Measurements from ENCODE around the gene OR2AG2. TPM values are rescaled to one million over a fixed set of nuclear protein-coding genes. Genes with fewer than 3 reads are reported as not detected.

The OR2AG2 gene
- total and polyA plus RNA-seq, 2 donors from 2014 or later: 0.19 TPM; not detected in 1

- no peak for DNase-seq
- no peak for TF ChIP-seq CTCF (IDR thresholded peaks at IDR 0.05; ENCODE audit: borderline replicate concordance, extremely low read depth, insufficient read depth)
- Histone ChIP-seq H3K27ac (ENCODE audit: low read depth in 2 of 2, low read length in 2 of 2) (no peak overlapping the region), H3K4me1 (ENCODE audit: control insufficient read depth in 2 of 3, insufficient read depth in 2 of 3, low read depth in 1 of 3, low read length in 3 of 3) (no peaks in the 10 kb centered on the region), H3K9ac (ENCODE audit: low read length in 3 of 3) (no peak overlapping the region), H3K27me3 (ENCODE audit: control insufficient read depth, insufficient read depth, low read length) (no peaks in the 10 kb centered on the region), H3K4me3 (ENCODE audit: low read length in 3 of 3) (no peak overlapping the region), H3K36me3 (ENCODE audit: control insufficient read depth in 2 of 3, insufficient read depth in 3 of 3, low read length in 3 of 3) (no peaks in the 10 kb centered on the region), H3K9me3 (ENCODE audit: control insufficient read depth in 2 of 3, insufficient read depth in 1 of 3, low read length in 3 of 3) (no peaks in the 10 kb centered on the region)
- FAIRE-seq: no peak
- intact Hi-C loops (cut with DNase I): no loop called here
These were observed 35.2 kb downstream of the OR2AG2 start for GRCh38 chr11:6736495-6737121.

GRCh38 chr11:6735306-6735705 is 36.5 kb downstream of the OR2AG2 start:
- H3K36me3 ChIP-seq (ENCODE audit: control insufficient read depth in 2 of 3, insufficient read depth in 3 of 3, low read length in 3 of 3): no peaks in the 10 kb centered on the region
- no peak for TF ChIP-seq CTCF (IDR thresholded peaks at IDR 0.05; ENCODE audit: borderline replicate concordance, extremely low read depth, insufficient read depth)
- intact Hi-C loops (cut with DNase I): no loop called here
- no peak overlapping the region for H3K27ac ChIP-seq (ENCODE audit: low read depth in 2 of 2, low read length in 2 of 2)
- no peak overlapping the region for H3K4me3 ChIP-seq (ENCODE audit: low read length in 3 of 3)
- H3K4me1 ChIP-seq (ENCODE audit: control insufficient read depth in 2 of 3, insufficient read depth in 2 of 3, low read depth in 1 of 3, low read length in 3 of 3): no peaks in the 10 kb centered on the region
- peak in 2 of 5 donors; percentile 52 to 55 for DNase-seq
- FAIRE-seq: no peak
- no peaks in the 10 kb centered on the region for H3K9me3 ChIP-seq (ENCODE audit: control insufficient read depth in 2 of 3, insufficient read depth in 1 of 3, low read length in 3 of 3)
- no peaks in the 10 kb centered on the region for H3K27me3 ChIP-seq (ENCODE audit: control insufficient read depth, insufficient read depth, low read length)
- H3K9ac ChIP-seq (ENCODE audit: low read length in 3 of 3): no peak overlapping the region

DNA sequence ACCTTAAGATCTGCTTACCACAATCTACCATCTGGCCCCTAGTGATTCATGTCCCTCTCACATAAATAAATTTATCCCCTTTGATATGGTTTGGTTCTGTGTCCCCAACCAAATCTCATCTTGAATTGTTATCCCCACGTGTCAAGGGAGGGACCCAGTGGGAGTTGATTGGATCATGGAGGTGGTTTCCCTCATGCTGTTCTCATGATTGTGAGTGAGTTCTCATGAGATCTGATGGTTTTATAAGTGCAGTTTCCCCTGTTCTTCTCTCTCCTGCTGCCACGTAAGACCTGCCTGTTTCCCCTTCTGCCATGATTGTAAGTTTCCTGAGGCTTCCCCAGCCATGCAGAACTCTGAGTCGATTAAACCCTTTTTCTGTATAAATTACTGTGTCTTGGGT is 37.2 kb downstream of the OR2AG2 start:
- no peaks in the 10 kb centered on the region for H3K9me3 ChIP-seq (ENCODE audit: control insufficient read depth in 2 of 3, insufficient read depth in 1 of 3, low read length in 3 of 3)
- TF ChIP-seq CTCF (IDR thresholded peaks at IDR 0.05; ENCODE audit: borderline replicate concordance, extremely low read depth, insufficient read depth): no peak
- no peak for FAIRE-seq
- no peak overlapping the region for H3K27ac ChIP-seq (ENCODE audit: low read depth in 2 of 2, low read length in 2 of 2)
- no peak for DNase-seq
- intact Hi-C loops (cut with DNase I): no loop called here
- H3K4me3 ChIP-seq (ENCODE audit: low read length in 3 of 3): no peak overlapping the region
- H3K9ac ChIP-seq (ENCODE audit: low read length in 3 of 3): no peak overlapping the region
- H3K4me1 ChIP-seq (ENCODE audit: control insufficient read depth in 2 of 3, insufficient read depth in 2 of 3, low read depth in 1 of 3, low read length in 3 of 3): no peaks in the 10 kb centered on the region
- no peaks in the 10 kb centered on the region for H3K27me3 ChIP-seq (ENCODE audit: control insufficient read depth, insufficient read depth, low read length)
- H3K36me3 ChIP-seq (ENCODE audit: control insufficient read depth in 2 of 3, insufficient read depth in 3 of 3, low read length in 3 of 3): no peaks in the 10 kb centered on the region
